IPS-18c (cell line): ENCODE measurements around the gene PRDM11.

Experiments
- H3K4me3 ChIP-seq: 2 replicates; pipeline ENCODE4 v1.7.0; 2013; ENCODE audit warnings: low read depth, mild to moderate bottlenecking, low read length, moderate library complexity; ENCODE audit not compliant: insufficient read depth
- H3K9me3 ChIP-seq: one replicate; pipeline ENCODE4 v1.6.1; 2013; ENCODE audit warnings: mild to moderate bottlenecking, low read length, moderate library complexity; ENCODE audit not compliant: control insufficient read depth, insufficient read depth

Gene PRDM11

GRCh38 chr11:45181193-45181888, 34.9 kb downstream of the PRDM11 start:
- Histone ChIP-seq H3K4me3 (peak overlapping the region; percentile 52), H3K9me3 (no peaks in the 10 kb centered on the region)

DNA sequence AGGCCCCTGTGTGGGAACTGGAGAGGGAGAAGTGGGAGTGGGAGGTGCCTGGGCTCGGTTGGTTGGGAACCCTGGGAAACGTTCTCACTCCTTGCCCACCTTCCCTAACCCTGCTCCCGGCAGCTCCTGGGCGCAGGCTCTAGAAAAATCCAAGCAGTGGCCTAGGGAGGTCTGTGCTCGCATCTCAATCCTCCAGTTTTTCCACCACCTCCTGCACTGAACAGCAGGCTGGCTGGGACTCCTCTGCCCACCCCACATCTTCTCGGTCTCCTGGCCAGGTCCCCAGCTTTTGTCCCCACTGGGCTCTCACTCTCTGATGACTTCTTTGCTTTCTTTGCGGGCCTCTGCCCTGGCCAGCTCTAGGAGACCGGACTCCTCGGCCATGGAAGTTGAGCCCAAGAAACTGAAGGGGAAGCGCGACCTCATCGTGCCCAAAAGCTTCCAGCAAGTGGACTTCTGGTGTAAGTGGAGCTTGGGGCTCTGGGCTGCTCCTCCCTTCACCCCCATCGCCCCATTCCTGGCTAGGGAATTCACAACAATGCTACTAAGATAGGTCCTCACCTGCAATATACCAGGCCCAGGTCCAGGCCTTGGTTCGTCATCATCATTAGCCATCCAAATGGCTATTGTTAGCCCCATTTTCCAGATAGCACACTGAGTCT, 35.6 kb downstream of the PRDM11 start:
- Histone ChIP-seq H3K4me3 (no peak overlapping the region), H3K9me3 (no peaks in the 10 kb centered on the region)

DNA sequence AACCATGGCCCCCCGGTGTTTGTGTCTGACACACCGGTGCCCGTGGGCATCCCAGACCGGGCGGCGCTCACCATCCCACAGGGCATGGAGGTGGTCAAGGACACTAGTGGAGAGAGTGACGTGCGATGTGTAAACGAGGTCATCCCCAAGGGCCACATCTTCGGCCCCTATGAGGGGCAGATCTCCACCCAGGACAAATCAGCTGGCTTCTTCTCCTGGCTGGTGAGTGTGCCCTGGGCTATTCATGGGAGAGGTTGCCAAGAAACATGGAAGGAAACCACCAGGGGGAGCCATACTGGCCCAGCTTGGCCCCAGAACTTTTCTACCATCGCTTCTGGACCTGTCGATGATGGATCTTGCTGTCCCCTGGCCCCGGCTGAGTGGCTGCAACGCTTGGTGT, 36.5 kb downstream of the PRDM11 start:
- Histone ChIP-seq H3K9me3 (no peaks in the 10 kb centered on the region), H3K4me3 (no peak overlapping the region)

GRCh38 chr11:45184640-45185039, 38.2 kb downstream of the PRDM11 start:
- Histone ChIP-seq H3K4me3 (no peak overlapping the region), H3K9me3 (no peaks in the 10 kb centered on the region)

- Histone ChIP-seq H3K9me3 (no peaks in the 10 kb centered on the region), H3K4me3 (no peak overlapping the region)
Measured at GRCh38 chr11:45185228-45185729, 38.8 kb downstream of the PRDM11 start.

- no peaks in the 10 kb centered on the region for H3K9me3 ChIP-seq
- no peak overlapping the region for H3K4me3 ChIP-seq
Measured at GRCh38 chr11:45187375-45187774, 40.9 kb downstream of the PRDM11 start.

DNA sequence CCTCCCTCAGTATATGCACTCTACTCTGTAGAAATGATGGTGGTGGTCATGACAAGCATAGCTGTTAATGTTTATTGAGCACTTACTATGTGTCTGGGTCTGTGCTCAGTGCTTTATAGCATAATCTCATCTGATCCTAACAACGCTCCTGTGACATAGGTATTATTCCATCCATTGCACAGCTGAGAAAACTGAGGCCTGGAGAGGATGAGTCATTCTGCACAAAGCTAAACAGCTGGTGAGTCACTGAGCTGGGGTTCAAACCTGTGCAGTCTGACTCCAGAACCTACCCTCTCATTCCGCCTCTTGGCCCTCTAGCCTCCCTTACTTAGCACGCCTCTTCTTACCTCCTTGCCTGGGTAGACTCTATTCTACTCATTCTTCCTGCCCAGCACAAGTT, 41.7 kb downstream of the PRDM11 start:
- no peak overlapping the region for H3K4me3 ChIP-seq
- H3K9me3 ChIP-seq, result no peaks in the 10 kb centered on the region

- no peaks in the 10 kb centered on the region for H3K9me3 ChIP-seq
Measured at GRCh38 chr11:45189230-45189629, 42.8 kb downstream of the PRDM11 start.

GRCh38 chr11:45193695-45194094, 47.3 kb downstream of the PRDM11 start:
- no peak overlapping the region for H3K4me3 ChIP-seq
- H3K9me3 ChIP-seq, result no peaks in the 10 kb centered on the region

More at GRCh38 chr11:45189230-45189629, 42.8 kb downstream of the PRDM11 start:
- H3K4me3 ChIP-seq, result no peak overlapping the region

DNA sequence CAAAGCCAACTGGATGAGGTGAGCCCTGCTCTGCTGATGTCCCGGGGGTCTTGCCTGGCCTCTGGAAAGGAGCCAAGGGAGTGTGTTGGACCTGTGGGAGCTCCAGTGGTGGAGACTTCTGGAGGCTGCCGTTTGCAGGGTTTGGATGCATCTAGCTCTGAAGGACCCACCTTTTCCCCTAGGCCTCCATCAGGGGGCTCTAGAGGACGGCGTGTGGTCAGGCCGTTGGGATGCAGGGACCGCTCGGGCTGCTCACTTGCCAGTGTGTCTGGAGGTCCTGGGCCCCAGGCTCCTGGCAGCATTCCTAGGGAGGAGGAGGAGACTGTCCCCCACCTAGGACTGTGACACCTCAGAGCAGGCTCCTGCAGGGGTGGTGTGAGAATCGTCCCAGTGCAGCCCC, 58.3 kb downstream of the PRDM11 start:
- H3K9me3 ChIP-seq, result peaks cover 4% of the 10 kb centered on the region
- H3K4me3 ChIP-seq, result no peak overlapping the region

DNA sequence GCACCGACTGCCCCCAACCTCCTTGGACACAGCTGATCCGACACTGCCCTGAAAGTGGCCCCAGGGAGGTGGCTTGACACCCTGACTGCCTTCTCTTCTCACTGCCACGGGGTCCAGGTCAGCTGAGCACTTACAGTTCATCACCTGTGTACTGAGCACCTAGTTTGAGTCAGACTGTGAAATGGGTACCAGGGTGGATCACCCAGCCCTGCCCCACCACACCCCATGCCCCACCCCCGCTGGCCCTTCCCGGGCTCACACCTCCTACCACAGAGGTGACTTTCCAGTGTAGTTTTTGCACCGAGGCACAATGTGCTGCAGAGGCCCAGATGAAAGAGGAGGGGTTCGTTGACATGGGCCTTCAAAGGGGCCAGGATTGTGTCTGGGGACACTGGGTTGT, 59.5 kb downstream of the PRDM11 start:
- peaks cover 4% of the 10 kb centered on the region for H3K9me3 ChIP-seq
- H3K4me3 ChIP-seq, result no peak overlapping the region

GRCh38 chr11:45208135-45208534, 61.7 kb downstream of the PRDM11 start:
- no peak overlapping the region for H3K4me3 ChIP-seq
- H3K9me3 ChIP-seq, result peaks cover 4% of the 10 kb centered on the region

GRCh38 chr11:45209000-45209879, 62.8 kb downstream of the PRDM11 start:
- Histone ChIP-seq H3K9me3 (peaks cover 2% of the 10 kb centered on the region), H3K4me3 (no peak overlapping the region)

DNA sequence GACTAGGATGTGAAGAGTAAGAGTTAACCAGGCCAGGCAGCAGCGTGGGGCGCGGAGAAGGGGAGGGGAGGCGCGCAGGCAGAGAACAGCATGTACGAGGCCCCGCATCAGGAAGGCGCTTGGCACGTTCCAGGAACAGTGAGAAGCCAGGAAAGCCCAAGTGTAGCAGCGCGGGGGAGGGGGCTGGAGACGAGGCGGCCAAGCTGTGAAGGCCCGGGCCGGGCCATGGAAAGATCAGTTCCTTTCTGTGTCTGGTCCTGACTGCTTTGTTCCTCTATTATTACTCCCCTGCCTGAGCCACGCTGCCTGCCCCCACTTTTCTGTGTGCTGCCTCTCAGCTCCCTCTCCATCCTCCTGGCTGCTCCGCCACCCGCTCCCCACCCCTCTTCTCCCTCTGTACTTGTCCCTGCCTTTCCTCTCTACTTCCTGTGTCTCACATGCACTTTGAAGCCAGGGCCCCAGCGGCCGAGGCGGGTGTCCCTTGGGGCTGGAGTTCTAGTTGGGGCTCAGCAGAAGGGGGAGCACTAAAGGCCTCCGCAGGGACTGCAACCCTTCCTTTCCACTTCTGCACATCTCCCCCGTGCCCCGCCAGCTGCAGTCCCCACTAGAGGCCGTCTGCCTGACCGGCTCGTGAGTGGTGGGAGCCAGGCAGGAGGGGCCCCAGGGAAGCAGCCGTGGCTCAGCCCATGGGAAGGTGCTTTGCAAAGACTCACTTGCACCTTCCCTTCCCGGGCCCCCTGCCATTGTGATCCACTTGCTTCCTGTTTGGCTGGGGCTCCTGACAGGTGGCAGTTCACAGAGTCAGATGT, 63.7 kb downstream of the PRDM11 start:
- Histone ChIP-seq H3K9me3 (peaks cover 2% of the 10 kb centered on the region), H3K4me3 (no peak overlapping the region; the same call in 1 of the 2 replicates)

DNA sequence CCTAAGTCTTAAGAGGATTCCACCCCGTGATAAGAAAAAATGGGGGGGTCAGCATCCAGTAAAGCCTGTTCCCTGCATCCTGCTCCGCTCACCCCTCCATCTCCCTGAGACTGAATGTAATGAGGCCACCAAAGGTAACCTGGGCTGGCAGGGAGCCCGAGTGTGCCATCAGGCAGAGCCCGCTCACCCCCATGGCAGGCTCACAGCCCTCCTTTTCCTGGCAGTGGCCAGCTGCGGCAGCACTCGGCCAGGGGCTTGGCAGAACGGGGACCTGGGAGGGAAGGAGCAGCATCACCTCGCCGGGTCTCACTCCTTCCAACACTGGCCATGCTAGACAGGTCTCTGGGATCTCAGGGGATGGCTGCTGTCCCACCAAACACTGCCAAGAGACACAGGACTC, 64.4 kb downstream of the PRDM11 start:
- Histone ChIP-seq H3K9me3 (peaks cover 2% of the 10 kb centered on the region), H3K4me3 (no peak overlapping the region)

DNA sequence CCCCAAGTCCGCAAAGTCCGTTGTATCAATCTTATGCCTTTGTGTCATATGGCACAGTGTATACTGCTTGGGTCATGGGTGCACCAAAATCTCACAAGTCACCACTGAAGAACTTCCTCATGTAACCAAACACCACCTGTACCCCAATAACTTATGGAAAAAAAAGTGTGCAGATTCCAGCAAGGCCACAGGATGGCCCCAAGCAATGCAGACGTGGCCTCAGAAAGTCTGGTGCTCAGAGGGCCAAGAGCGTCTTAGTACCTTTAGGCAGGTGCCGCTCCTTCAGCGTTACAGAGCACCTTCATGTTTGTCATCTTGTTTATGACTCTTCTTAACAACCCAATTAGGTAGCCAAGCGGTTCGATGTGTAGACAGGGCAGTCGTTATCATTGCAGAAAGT, 65.3 kb downstream of the PRDM11 start:
- H3K9me3 ChIP-seq, result peaks cover under 1% of the 10 kb centered on the region
- H3K4me3 ChIP-seq, result no peak overlapping the region
